ENCODE results near the gene FIZ1.
"Not testable (repeated sequence)": the region's sequence is repeated elsewhere in the genome, so short reads cannot be mapped to it uniquely, and the experiment has no call there.

FIZ1 gene

GRCh38 chr19:55598034-55598433 lies 1.3 kb downstream of the FIZ1 start:
- Mint-ChIP-seq H3K27ac (peak overlapping the region; percentile 32), H3K36me3 (peaks cover 70% of the 10 kb centered on the region), H3K9me3 (no peaks in the 10 kb centered on the region), H3K4me3 (no peak overlapping the region), H3K4me1 (peaks cover 22% of the 10 kb centered on the region)
- DNase-seq (ENCODE audit: low spot score in 2 of 2) (no peak), ATAC-seq (no peak)

- peaks cover 70% of the 10 kb centered on the region for H3K36me3 Mint-ChIP-seq
- DNase-seq (ENCODE audit: low spot score in 2 of 2) (no peak), ATAC-seq (no peak)
- no peaks in the 10 kb centered on the region for H3K9me3 Mint-ChIP-seq
- no peak overlapping the region for H3K4me3 Mint-ChIP-seq
- H3K27ac Mint-ChIP-seq: peak overlapping the region; percentile 32
- H3K4me1 Mint-ChIP-seq: peaks cover 22% of the 10 kb centered on the region
These were observed 1.8 kb downstream of the FIZ1 start for GRCh38 chr19:55597501-55597921.

GRCh38 chr19:55596304-55596703 lies 3.0 kb downstream of the FIZ1 start:
- Mint-ChIP-seq H3K27ac (peak overlapping the region; percentile 18), H3K4me1 (peaks cover 14% of the 10 kb centered on the region), H3K36me3 (peaks cover 61% of the 10 kb centered on the region), H3K9me3 (no peaks in the 10 kb centered on the region), H3K4me3 (no peak overlapping the region)
- DNase-seq (ENCODE audit: low spot score in 2 of 2) (no peak), ATAC-seq (no peak)

- no peaks in the 10 kb centered on the region for H3K9me3 Mint-ChIP-seq
- no peak for DNase-seq (ENCODE audit: low spot score in 2 of 2)
- peaks cover 8% of the 10 kb centered on the region for H3K4me1 Mint-ChIP-seq
- no peak for ATAC-seq
- H3K27ac Mint-ChIP-seq: no peak overlapping the region
- H3K4me3 Mint-ChIP-seq: no peak overlapping the region
- H3K36me3 Mint-ChIP-seq: peaks cover 54% of the 10 kb centered on the region
These were observed 4.2 kb downstream of the FIZ1 start for GRCh38 chr19:55594996-55595545.

GRCh38 chr19:55593096-55593772 lies 6.1 kb downstream of the FIZ1 start:
- Mint-ChIP-seq H3K27ac (no peak overlapping the region), H3K36me3 (peaks cover 36% of the 10 kb centered on the region), H3K4me3 (no peak overlapping the region), H3K4me1 (no peaks in the 10 kb centered on the region), H3K9me3 (no peaks in the 10 kb centered on the region)
- no peak for ATAC-seq
- no peak for DNase-seq (ENCODE audit: low spot score in 2 of 2)

GRCh38 chr19:55592391-55593090 lies 6.8 kb downstream of the FIZ1 start:
- DNase-seq (ENCODE audit: low spot score in 2 of 2): no peak
- H3K27ac Mint-ChIP-seq: no peak overlapping the region
- H3K9me3 Mint-ChIP-seq: no peaks in the 10 kb centered on the region
- H3K4me1 Mint-ChIP-seq: peaks cover under 1% of the 10 kb centered on the region
- H3K36me3 Mint-ChIP-seq: peaks cover 36% of the 10 kb centered on the region
- no peak for ATAC-seq
- no peak overlapping the region for H3K4me3 Mint-ChIP-seq

GRCh38 chr19:55591555-55591954 lies 7.8 kb downstream of the FIZ1 start:
- ATAC-seq (no peak), DNase-seq (ENCODE audit: low spot score in 2 of 2) (no peak)
- peaks cover 9% of the 10 kb centered on the region for H3K4me1 Mint-ChIP-seq
- H3K9me3 Mint-ChIP-seq: no peaks in the 10 kb centered on the region
- peaks cover 31% of the 10 kb centered on the region for H3K36me3 Mint-ChIP-seq
- H3K27ac Mint-ChIP-seq: no peak overlapping the region
- H3K4me3 Mint-ChIP-seq: no peak overlapping the region

- ATAC-seq (no peak), DNase-seq (ENCODE audit: low spot score in 2 of 2) (no peak)
These were observed 8.7 kb downstream of the FIZ1 start for GRCh38 chr19:55590617-55591016.

GRCh38 chr19:55590109-55590508 lies 9.2 kb downstream of the FIZ1 start:
- no peak overlapping the region for H3K27ac Mint-ChIP-seq
- peaks cover 18% of the 10 kb centered on the region for H3K36me3 Mint-ChIP-seq
- H3K9me3 Mint-ChIP-seq: no peaks in the 10 kb centered on the region
- ATAC-seq (no peak), DNase-seq (ENCODE audit: low spot score in 2 of 2) (no peak)
- peaks cover 23% of the 10 kb centered on the region for H3K4me1 Mint-ChIP-seq
- no peak overlapping the region for H3K4me3 Mint-ChIP-seq

More at GRCh38 chr19:55590617-55591016, 8.7 kb downstream of the FIZ1 start:
- no peaks in the 10 kb centered on the region for H3K9me3 Mint-ChIP-seq
- no peak overlapping the region for H3K4me3 Mint-ChIP-seq
- H3K27ac Mint-ChIP-seq: no peak overlapping the region
- H3K4me1 Mint-ChIP-seq: peaks cover 18% of the 10 kb centered on the region
- peaks cover 23% of the 10 kb centered on the region for H3K36me3 Mint-ChIP-seq

GRCh38 chr19:55588738-55589137 lies 10.6 kb downstream of the FIZ1 start:
- DNase-seq (ENCODE audit: low spot score in 2 of 2) (no peak), ATAC-seq (no peak)
- Mint-ChIP-seq H3K4me3 (no peak overlapping the region), H3K9me3 (no peaks in the 10 kb centered on the region), H3K36me3 (peaks cover 4% of the 10 kb centered on the region), H3K4me1 (peaks cover 25% of the 10 kb centered on the region), H3K27ac (no peak overlapping the region)

- Mint-ChIP-seq H3K9me3 (no peaks in the 10 kb centered on the region), H3K36me3 (no peaks in the 10 kb centered on the region), H3K4me1 (peaks cover 26% of the 10 kb centered on the region), H3K27ac (peak overlapping the region; percentile 32), H3K4me3 (peak overlapping the region; percentile 70)
- peak; percentile 83 to 97 for DNase-seq (ENCODE audit: low spot score in 2 of 2)
- ATAC-seq: peak; percentile 99
These were observed 12.2 kb downstream of the FIZ1 start for GRCh38 chr19:55586976-55587668.

GRCh38 chr19:55585658-55586339 lies 13.5 kb downstream of the FIZ1 start:
- no peaks in the 10 kb centered on the region for H3K9me3 Mint-ChIP-seq
- H3K27ac Mint-ChIP-seq: peak overlapping the region; percentile 79
- peak overlapping the region; percentile 70 for H3K4me3 Mint-ChIP-seq
- no peaks in the 10 kb centered on the region for H3K36me3 Mint-ChIP-seq
- ATAC-seq (peak; percentile 19), DNase-seq (ENCODE audit: low spot score in 2 of 2) (no peak)
- H3K4me1 Mint-ChIP-seq: peaks cover 38% of the 10 kb centered on the region

- DNase-seq (ENCODE audit: low spot score in 2 of 2) (no peak), ATAC-seq (no peak)
- Mint-ChIP-seq H3K27ac (no peak overlapping the region), H3K36me3 (peaks cover 6% of the 10 kb centered on the region), H3K9me3 (no peaks in the 10 kb centered on the region), H3K4me1 (peaks cover 41% of the 10 kb centered on the region), H3K4me3 (peak overlapping the region; percentile 70)
These were observed 14.4 kb downstream of the FIZ1 start for GRCh38 chr19:55584871-55585270.

- Mint-ChIP-seq H3K36me3 (peaks cover 10% of the 10 kb centered on the region), H3K4me1 (peaks cover 47% of the 10 kb centered on the region)
- H3K9me3 Mint-ChIP-seq; H3K27ac Mint-ChIP-seq; ATAC-seq; H3K4me3 Mint-ChIP-seq; DNase-seq (ENCODE audit: low spot score in 2 of 2): not testable (repeated sequence)
These were observed 15.4 kb downstream of the FIZ1 start for GRCh38 chr19:55583897-55584296.

- H3K4me1 Mint-ChIP-seq: peaks cover 45% of the 10 kb centered on the region
- not testable (repeated sequence) for H3K27ac Mint-ChIP-seq; ATAC-seq; DNase-seq (ENCODE audit: low spot score in 2 of 2); H3K9me3 Mint-ChIP-seq
- peak overlapping the region; percentile 83 for H3K4me3 Mint-ChIP-seq
- peaks cover 15% of the 10 kb centered on the region for H3K36me3 Mint-ChIP-seq
These were observed 17.0 kb downstream of the FIZ1 start for GRCh38 chr19:55582284-55582683.
